ENCODE results near the gene NKX3-2.

NKX3-2 gene

GRCh38 chr4:13537011-13537831, 7.1 kb downstream of the NKX3-2 start:
- no peaks in the 10 kb centered on the region for H3K4me1 Mint-ChIP-seq
- H3K4me3 Mint-ChIP-seq, result no peak overlapping the region
- TF ChIP-seq CTCF (IDR thresholded peaks at IDR 0.05; ENCODE audit: unreplicated experiment in 3 of 3), result no peak
- no peak overlapping the region for H3K27ac Mint-ChIP-seq
- H3K36me3 Mint-ChIP-seq (ENCODE audit: low read depth), result peaks cover 4% of the 10 kb centered on the region
- H3K27me3 Mint-ChIP-seq (ENCODE audit: low read depth), result peaks cover 100% of the 10 kb centered on the region
- peaks cover 5% of the 10 kb centered on the region for H3K9me3 Mint-ChIP-seq

- peaks cover 100% of the 10 kb centered on the region for H3K27me3 Mint-ChIP-seq (ENCODE audit: low read depth)
- peaks cover 4% of the 10 kb centered on the region for H3K36me3 Mint-ChIP-seq (ENCODE audit: low read depth)
- H3K4me3 Mint-ChIP-seq, result no peak overlapping the region
- H3K4me1 Mint-ChIP-seq, result peaks cover 2% of the 10 kb centered on the region
- TF ChIP-seq CTCF (IDR thresholded peaks at IDR 0.05; ENCODE audit: unreplicated experiment in 3 of 3), result no peak
- H3K27ac Mint-ChIP-seq, result no peak overlapping the region
- peaks cover 5% of the 10 kb centered on the region for H3K9me3 Mint-ChIP-seq
Observed at GRCh38 chr4:13536607-13537006, 7.7 kb downstream of the NKX3-2 start.

- Mint-ChIP-seq H3K9me3 (peaks cover 5% of the 10 kb centered on the region), H3K4me3 (peak overlapping the region in 1 of 3 experiments; percentile 27), H3K36me3 (ENCODE audit: low read depth) (peaks cover 2% of the 10 kb centered on the region), H3K27me3 (ENCODE audit: low read depth) (peaks cover 100% of the 10 kb centered on the region), H3K4me1 (peaks cover 6% of the 10 kb centered on the region), H3K27ac (no peak overlapping the region)
- no peak for TF ChIP-seq CTCF (IDR thresholded peaks at IDR 0.05; ENCODE audit: unreplicated experiment in 3 of 3)
Observed at GRCh38 chr4:13535708-13536361, 8.5 kb downstream of the NKX3-2 start.

- Mint-ChIP-seq H3K4me1 (peaks cover 6% of the 10 kb centered on the region), H3K9me3 (peaks cover 7% of the 10 kb centered on the region), H3K4me3 (no peak overlapping the region), H3K36me3 (ENCODE audit: low read depth) (no peaks in the 10 kb centered on the region), H3K27ac (no peak overlapping the region), H3K27me3 (ENCODE audit: low read depth) (peaks cover 100% of the 10 kb centered on the region)
- TF ChIP-seq CTCF (IDR thresholded peaks at IDR 0.05; ENCODE audit: unreplicated experiment in 3 of 3), result no peak
Observed at GRCh38 chr4:13535118-13535517, 9.2 kb downstream of the NKX3-2 start.

- no peak overlapping the region for H3K4me3 Mint-ChIP-seq
- H3K27me3 Mint-ChIP-seq (ENCODE audit: low read depth), result peaks cover 100% of the 10 kb centered on the region
- peaks cover 6% of the 10 kb centered on the region for H3K4me1 Mint-ChIP-seq
Observed at GRCh38 chr4:13534344-13535063, 9.8 kb downstream of the NKX3-2 start.

More at GRCh38 chr4:13534344-13535063, 9.8 kb downstream of the NKX3-2 start:
- Mint-ChIP-seq H3K27ac (no peak overlapping the region), H3K36me3 (ENCODE audit: low read depth) (no peaks in the 10 kb centered on the region), H3K9me3 (peaks cover 7% of the 10 kb centered on the region)
- TF ChIP-seq CTCF (IDR thresholded peaks at IDR 0.05; ENCODE audit: unreplicated experiment in 3 of 3), result no peak
